Brain microvascular endothelial cell (primary cell): ENCODE measurements around the gene CTU2.

Experiments
- DNase-seq: peaks from one replicate; pipeline ENCODE4 v3.0.0-alpha.2; 2020
- H3K27ac ChIP-seq: fragments of 250-450 bp; sonication (Bioruptor Pico); 2 replicates; pipeline ENCODE4 v1.5.1; 2020; ENCODE audit warnings: mild to moderate bottlenecking, moderate library complexity
- H3K27me3 ChIP-seq: fragments of 250-450 bp; sonication (Bioruptor Pico); replicated peaks from 2 replicates; pipeline ENCODE4 v1.5.1; 2020; ENCODE audit warnings: mild to moderate bottlenecking
- H3K36me3 ChIP-seq: fragments of 250-450 bp; sonication (Bioruptor Pico); replicated peaks from 2 replicates; pipeline ENCODE4 v1.5.1; 2020; ENCODE audit warnings: mild to moderate bottlenecking
- H3K4me3 ChIP-seq: 2 replicates; pipeline ENCODE4 v1.5.1; 2011; ENCODE audit warnings: low read depth, mild to moderate bottlenecking, control low read depth, low read length, moderate library complexity
- in situ Hi-C: cut with HindIII; loops from 2 replicates; pipeline ENCODE4 v1.10.0; 2017; ENCODE audit warnings: low sequenced_read_pairs, low pct_ligation_motif_present
- TF ChIP-seq, protein P1 (sequence below): IDR thresholded peaks from 2 replicates; pipeline ENCODE4 v1.5.1; 2011; ENCODE audit warnings: low read depth, mild to moderate bottlenecking, moderate library complexity, low read length, control low read depth, inconsistent platforms; ENCODE audit errors: missing control alignments

The CTU2 gene

DNA sequence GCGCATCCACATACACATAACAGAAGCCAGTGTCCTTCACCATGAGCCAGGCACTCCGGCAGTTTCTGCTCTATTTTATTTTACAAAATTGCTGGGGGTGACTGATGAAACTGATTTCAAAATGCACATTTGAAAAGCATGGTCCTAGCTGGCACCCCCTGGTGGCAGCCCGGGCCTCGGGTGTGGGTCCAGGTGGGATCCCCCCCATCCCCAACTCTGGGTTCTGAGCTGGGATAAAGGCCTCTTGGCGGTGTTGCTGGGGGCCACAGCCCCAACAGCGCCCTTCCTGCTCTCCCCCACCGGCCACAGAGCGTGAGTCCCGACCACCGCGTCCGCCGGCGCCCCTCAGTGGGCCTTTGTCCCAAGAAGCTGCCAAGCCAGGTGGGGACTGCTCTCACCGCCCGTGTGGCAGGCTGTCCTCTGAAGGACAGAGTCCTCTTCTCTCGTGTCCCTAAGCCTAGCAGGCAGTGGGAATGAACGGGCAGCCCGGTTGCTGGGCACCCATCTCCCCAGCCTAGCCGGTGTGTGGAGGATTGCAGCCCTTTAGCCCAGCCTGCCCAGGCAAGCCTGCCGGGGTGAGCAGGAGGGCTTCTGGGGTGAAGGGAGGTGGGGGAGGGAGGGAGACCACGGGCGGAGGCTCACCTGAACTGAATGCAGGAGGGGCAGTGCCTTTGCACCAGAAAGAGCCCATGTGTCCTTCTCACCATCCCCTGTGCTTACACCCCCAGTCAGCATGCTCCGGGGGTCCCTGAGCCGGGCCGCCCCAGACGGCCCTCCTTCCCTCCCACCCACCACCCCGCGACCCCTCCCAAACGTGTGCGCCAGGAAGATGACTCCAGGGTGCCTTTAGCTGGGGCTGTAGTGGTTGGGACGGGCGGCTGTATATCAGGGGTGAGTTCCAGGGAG, 20.9 kb upstream of the CTU2 start:
- Histone ChIP-seq H3K4me3 (peak overlapping the region; percentile 47), H3K27me3 (peaks cover 2% of the 10 kb centered on the region), H3K36me3 (no peaks in the 10 kb centered on the region), H3K27ac (no peak overlapping the region)
- TF ChIP-seq, protein P1, sequence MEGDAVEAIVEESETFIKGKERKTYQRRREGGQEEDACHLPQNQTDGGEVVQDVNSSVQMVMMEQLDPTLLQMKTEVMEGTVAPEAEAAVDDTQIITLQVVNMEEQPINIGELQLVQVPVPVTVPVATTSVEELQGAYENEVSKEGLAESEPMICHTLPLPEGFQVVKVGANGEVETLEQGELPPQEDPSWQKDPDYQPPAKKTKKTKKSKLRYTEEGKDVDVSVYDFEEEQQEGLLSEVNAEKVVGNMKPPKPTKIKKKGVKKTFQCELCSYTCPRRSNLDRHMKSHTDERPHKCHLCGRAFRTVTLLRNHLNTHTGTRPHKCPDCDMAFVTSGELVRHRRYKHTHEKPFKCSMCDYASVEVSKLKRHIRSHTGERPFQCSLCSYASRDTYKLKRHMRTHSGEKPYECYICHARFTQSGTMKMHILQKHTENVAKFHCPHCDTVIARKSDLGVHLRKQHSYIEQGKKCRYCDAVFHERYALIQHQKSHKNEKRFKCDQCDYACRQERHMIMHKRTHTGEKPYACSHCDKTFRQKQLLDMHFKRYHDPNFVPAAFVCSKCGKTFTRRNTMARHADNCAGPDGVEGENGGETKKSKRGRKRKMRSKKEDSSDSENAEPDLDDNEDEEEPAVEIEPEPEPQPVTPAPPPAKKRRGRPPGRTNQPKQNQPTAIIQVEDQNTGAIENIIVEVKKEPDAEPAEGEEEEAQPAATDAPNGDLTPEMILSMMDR = peak; percentile 93
- in situ Hi-C loops = loop anchor here (10.0 kb wide), 1 partner anchor 99 kb away; the partner anchor contains the start of gene PIEZO1
- peak; percentile 48 for DNase-seq

- TF ChIP-seq, protein P1 = no peak
- in situ Hi-C loops = loop anchor here (10.0 kb wide), 1 partner anchor 99 kb away; the partner anchor contains the start of gene PIEZO1
- Histone ChIP-seq H3K27me3 (peaks cover 2% of the 10 kb centered on the region), H3K27ac (no peak overlapping the region), H3K4me3 (peak overlapping the region; percentile 47), H3K36me3 (no peaks in the 10 kb centered on the region)
- DNase-seq = no peak
Measured at GRCh38 chr16:88686062-88686438, 20.3 kb upstream of the CTU2 start.

GRCh38 chr16:88686439-88687253, 19.7 kb upstream of the CTU2 start, which contains the start of gene SNAI3:
SNAI3 (minus strand) TSS chr16:88686507; CDS start chr16:88686406, 101 bp downstream.
- in situ Hi-C loops = loop anchor here (10.0 kb wide), 1 partner anchor 98 kb away; the partner anchor contains the start of gene PIEZO1
- TF ChIP-seq, protein P1 = no peak
- Histone ChIP-seq H3K27ac (no peak within 1 kb of the TSS), H3K27me3 (peaks cover 2% of the 10 kb centered on the region), H3K36me3 (no peaks in the 10 kb centered on the region), H3K4me3 (peak within 1 kb of the TSS; percentile 47)
- no peak for DNase-seq

GRCh38 chr16:88687254-88687576, 19.1 kb upstream of the CTU2 start:
- in situ Hi-C loops = loop anchor here (10.0 kb wide), 1 partner anchor 98 kb away; the partner anchor contains the start of gene PIEZO1
- peaks cover 2% of the 10 kb centered on the region for H3K27me3 ChIP-seq

GRCh38 chr16:88687676-88688012, 18.7 kb upstream of the CTU2 start:
- in situ Hi-C loops = loop anchor here (10.0 kb wide), 1 partner anchor 97 kb away; the partner anchor contains the start of gene PIEZO1
- DNase-seq = no peak
- Histone ChIP-seq H3K36me3 (no peaks in the 10 kb centered on the region), H3K27ac (no peak overlapping the region), H3K27me3 (peaks cover 2% of the 10 kb centered on the region), H3K4me3 (no peak overlapping the region)
- TF ChIP-seq, protein P1 = no peak

More at GRCh38 chr16:88687254-88687576, 19.1 kb upstream of the CTU2 start:
- no peak for DNase-seq
- H3K27ac ChIP-seq = no peak overlapping the region
- no peak overlapping the region for H3K4me3 ChIP-seq
- TF ChIP-seq, protein P1 = no peak
- H3K36me3 ChIP-seq = no peaks in the 10 kb centered on the region
